ENCODE measurements around the gene RNF169.

DNA sequence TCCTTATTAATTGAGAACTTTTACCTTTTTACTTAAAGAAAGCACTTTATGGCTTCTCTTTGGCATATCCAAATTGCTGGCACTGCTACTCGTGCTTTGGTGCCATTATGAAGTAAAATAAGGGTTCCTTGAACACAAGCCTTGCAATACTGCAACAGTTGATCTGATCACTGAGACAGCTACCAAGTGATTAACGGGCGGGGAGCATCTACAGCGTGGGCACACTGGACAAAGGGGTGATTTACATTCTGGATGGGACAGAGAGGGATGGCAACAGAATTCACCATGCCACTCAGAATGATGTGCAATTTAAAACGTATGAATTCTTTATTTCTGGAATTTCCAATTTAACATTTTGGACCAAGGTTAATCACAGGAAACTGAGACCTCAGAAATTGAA is 25.1 kb upstream of the RNF169 start:
- TF ChIP-seq, protein P1, sequence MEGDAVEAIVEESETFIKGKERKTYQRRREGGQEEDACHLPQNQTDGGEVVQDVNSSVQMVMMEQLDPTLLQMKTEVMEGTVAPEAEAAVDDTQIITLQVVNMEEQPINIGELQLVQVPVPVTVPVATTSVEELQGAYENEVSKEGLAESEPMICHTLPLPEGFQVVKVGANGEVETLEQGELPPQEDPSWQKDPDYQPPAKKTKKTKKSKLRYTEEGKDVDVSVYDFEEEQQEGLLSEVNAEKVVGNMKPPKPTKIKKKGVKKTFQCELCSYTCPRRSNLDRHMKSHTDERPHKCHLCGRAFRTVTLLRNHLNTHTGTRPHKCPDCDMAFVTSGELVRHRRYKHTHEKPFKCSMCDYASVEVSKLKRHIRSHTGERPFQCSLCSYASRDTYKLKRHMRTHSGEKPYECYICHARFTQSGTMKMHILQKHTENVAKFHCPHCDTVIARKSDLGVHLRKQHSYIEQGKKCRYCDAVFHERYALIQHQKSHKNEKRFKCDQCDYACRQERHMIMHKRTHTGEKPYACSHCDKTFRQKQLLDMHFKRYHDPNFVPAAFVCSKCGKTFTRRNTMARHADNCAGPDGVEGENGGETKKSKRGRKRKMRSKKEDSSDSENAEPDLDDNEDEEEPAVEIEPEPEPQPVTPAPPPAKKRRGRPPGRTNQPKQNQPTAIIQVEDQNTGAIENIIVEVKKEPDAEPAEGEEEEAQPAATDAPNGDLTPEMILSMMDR (IDR thresholded peaks at IDR 0.05): no peak
- TF ChIP-seq POLR2A (IDR thresholded peaks at IDR 0.05): no peak
